ENCODE measurements around the gene GPR39. TPM values are rescaled to one million over a fixed set of nuclear protein-coding genes. Genes with fewer than 3 reads are reported as not detected.

Gene GPR39
- polyA plus RNA-seq, 2 of the 4 experiments (the other 2 are of a cell fraction), result 11.3 to 11.8 TPM

GRCh38 chr2:132439703-132440398, 23.2 kb downstream of the GPR39 start:
- peak overlapping the region; percentile 65 to 92 for H3K27ac ChIP-seq
- ATAC-seq (peak; percentile 14 to 69; a peak in 3 of 6 replicates), DNase-seq (ENCODE audit: low read depth in 1 of 2, low spot score in 1 of 2) (peak; percentile 12 to 63), FAIRE-seq (no peak)
- H3K4me2 ChIP-seq, result peak overlapping the region; percentile 63
- peaks cover 49% of the 10 kb centered on the region for H3K4me1 ChIP-seq
- TF ChIP-seq MAX (IDR thresholded peaks at IDR 0.05), result 0 out of 2 replicates have a peak, but pooled peaks have one; percentile 44
- TF ChIP-seq POLR2A (IDR thresholded peaks at IDR 0.05; ENCODE audit: low read length), result no peak
- TF ChIP-seq SMC3 (IDR thresholded peaks at IDR 0.05), result no peak
- 49% methylated on average over 6 of the region's 6 CpGs for WGBS (ENCODE audit: missing lambda C conversion rate)
- H3K4me3 ChIP-seq, result no peak overlapping the region; the same call in 2 of the 3 replicates
- POLR2A ChIA-PET, result interaction anchor here (0.8 to 0.9 kb wide), 2 partner anchors 24 to 91 kb away, joined by 3 to 4 read pairs; no protein-coding TSS in a partner anchor
- H3K9me3 ChIP-seq, result no peaks in the 10 kb centered on the region
- CTCF ChIA-PET, result interaction anchor here (0.8 to 2.3 kb wide), 5 partner anchors 9 to 107 kb away, joined by 3 to 11 read pairs (median 3); no protein-coding TSS in a partner anchor

DNA sequence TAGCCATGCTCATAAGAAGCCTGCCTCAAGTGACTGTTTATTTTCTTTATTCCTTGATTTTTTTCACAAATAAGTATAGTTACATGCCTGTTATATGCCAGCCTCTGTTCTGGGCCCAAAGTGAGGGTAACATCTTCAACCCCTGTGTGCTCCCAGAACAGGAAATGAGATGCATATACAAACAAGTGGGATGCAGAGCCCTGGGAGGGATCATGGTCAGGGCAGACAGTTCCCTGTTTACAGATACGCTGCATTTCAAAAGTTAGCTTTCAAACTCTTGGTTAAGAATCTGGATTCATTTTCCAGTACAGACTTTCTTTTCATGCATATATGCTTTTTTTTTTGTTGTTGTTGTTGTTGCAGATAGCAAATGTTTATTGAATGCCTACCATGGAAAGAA, 24.4 kb downstream of the GPR39 start:
- CTCF ChIA-PET, result interaction anchor here (1.3 kb wide), 1 partner anchor 92 kb away, joined by 3 read pairs; no protein-coding TSS in a partner anchor
- peak overlapping the region; percentile 63; the same call in 1 of the 3 replicates for H3K4me2 ChIP-seq
- TF ChIP-seq ZSCAN20 (CRISPR knock-in tag; IDR thresholded peaks at IDR 0.05) (no peak), NR3C1 (IDR thresholded peaks at IDR 0.05) (no peak), HOXA7 (CRISPR knock-in tag; IDR thresholded peaks at IDR 0.05) (no peak), TFCP2L1 (CRISPR knock-in tag; IDR thresholded peaks at IDR 0.05) (no peak), ZC3H11A (IDR thresholded peaks at IDR 0.05) (no peak), RARB (CRISPR knock-in tag; IDR thresholded peaks at IDR 0.05) (no peak), RFX5 (IDR thresholded peaks at IDR 0.05) (no peak)
- TF ChIP-seq, protein P1, sequence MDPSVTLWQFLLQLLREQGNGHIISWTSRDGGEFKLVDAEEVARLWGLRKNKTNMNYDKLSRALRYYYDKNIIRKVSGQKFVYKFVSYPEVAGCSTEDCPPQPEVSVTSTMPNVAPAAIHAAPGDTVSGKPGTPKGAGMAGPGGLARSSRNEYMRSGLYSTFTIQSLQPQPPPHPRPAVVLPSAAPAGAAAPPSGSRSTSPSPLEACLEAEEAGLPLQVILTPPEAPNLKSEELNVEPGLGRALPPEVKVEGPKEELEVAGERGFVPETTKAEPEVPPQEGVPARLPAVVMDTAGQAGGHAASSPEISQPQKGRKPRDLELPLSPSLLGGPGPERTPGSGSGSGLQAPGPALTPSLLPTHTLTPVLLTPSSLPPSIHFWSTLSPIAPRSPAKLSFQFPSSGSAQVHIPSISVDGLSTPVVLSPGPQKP (IDR thresholded peaks at IDR 0.05; ENCODE audit: low read depth, low read length), result no peak
- H3K9me3 ChIP-seq, result no peaks in the 10 kb centered on the region
- 96% methylated on average over 1 of the region's 1 CpG for WGBS (ENCODE audit: missing lambda C conversion rate)
- ATAC-seq, result no peak
- POLR2A ChIA-PET, result no interaction called here
- peak overlapping the region; percentile 65 to 92; a peak in 4 of 6 replicates for H3K27ac ChIP-seq
- no peak overlapping the region for H3K4me3 ChIP-seq
- H3K4me1 ChIP-seq, result peaks cover 45% of the 10 kb centered on the region
- DNase-seq (ENCODE audit: low read depth in 1 of 2, low spot score in 1 of 2), result no peak
- no peak for FAIRE-seq

DNA sequence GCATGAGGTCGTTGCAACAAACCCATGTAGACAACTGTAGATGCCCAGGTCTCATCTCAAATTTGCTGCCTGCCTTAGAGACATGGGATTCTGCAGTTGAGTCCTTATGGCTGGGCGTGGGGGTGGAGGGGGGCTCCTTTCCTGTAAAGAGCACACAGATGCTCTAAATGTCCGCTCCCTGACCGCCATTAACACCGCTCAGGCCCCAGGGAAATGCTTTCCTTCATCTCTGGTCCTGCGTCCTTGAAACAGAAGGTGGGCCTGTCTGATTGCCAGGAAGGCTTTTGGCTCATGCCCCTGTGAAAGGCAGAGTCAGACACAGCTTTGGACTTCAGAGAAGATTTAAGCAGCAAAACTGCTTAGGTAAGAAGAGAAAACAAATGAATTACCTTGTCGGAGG, 25.7 kb downstream of the GPR39 start:
- POLR2A ChIA-PET, result no interaction called here
- Histone ChIP-seq H3K9me3 (no peaks in the 10 kb centered on the region), H3K4me1 (peaks cover 39% of the 10 kb centered on the region), H3K4me2 (no peak overlapping the region), H3K4me3 (no peak overlapping the region), H3K27ac (no peak overlapping the region)
- TF ChIP-seq ZFP36 (IDR thresholded peaks at IDR 0.05; ENCODE audit: borderline replicate concordance, partially characterized antibody) (no peak), EHMT2 (IDR thresholded peaks at IDR 0.05; ENCODE audit: low read depth) (no peak), FOSL2 (IDR thresholded peaks at IDR 0.05) (no peak), FOSL2 (CRISPR knock-in tag; IDR thresholded peaks at IDR 0.05) (no peak), TP53 (CRISPR knock-in tag; IDR thresholded peaks at IDR 0.05) (no peak), HDAC2 (IDR thresholded peaks at IDR 0.05) (no peak), RARB (CRISPR knock-in tag; IDR thresholded peaks at IDR 0.05) (no peak), HMGXB4 (CRISPR knock-in tag; IDR thresholded peaks at IDR 0.05; ENCODE audit: borderline replicate concordance) (no peak), KDM5A (IDR thresholded peaks at IDR 0.05) (no peak), HOXB5 (CRISPR knock-in tag; IDR thresholded peaks at IDR 0.05) (no peak), ESRRA (IDR thresholded peaks at IDR 0.05; ENCODE audit: borderline replicate concordance, low read length) (no peak), PHF8 (IDR thresholded peaks at IDR 0.05; ENCODE audit: borderline replicate concordance, low read depth) (no peak), HOXA7 (CRISPR knock-in tag; IDR thresholded peaks at IDR 0.05) (no peak), HEYL (CRISPR knock-in tag; IDR thresholded peaks at IDR 0.05) (no peak), RNF2 (IDR thresholded peaks at IDR 0.05; ENCODE audit: borderline replicate concordance, low read depth) (no peak)
- TF ChIP-seq, protein P2, sequence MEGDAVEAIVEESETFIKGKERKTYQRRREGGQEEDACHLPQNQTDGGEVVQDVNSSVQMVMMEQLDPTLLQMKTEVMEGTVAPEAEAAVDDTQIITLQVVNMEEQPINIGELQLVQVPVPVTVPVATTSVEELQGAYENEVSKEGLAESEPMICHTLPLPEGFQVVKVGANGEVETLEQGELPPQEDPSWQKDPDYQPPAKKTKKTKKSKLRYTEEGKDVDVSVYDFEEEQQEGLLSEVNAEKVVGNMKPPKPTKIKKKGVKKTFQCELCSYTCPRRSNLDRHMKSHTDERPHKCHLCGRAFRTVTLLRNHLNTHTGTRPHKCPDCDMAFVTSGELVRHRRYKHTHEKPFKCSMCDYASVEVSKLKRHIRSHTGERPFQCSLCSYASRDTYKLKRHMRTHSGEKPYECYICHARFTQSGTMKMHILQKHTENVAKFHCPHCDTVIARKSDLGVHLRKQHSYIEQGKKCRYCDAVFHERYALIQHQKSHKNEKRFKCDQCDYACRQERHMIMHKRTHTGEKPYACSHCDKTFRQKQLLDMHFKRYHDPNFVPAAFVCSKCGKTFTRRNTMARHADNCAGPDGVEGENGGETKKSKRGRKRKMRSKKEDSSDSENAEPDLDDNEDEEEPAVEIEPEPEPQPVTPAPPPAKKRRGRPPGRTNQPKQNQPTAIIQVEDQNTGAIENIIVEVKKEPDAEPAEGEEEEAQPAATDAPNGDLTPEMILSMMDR (IDR thresholded peaks at IDR 0.05), result no peak
- TF ChIP-seq, protein P3, sequence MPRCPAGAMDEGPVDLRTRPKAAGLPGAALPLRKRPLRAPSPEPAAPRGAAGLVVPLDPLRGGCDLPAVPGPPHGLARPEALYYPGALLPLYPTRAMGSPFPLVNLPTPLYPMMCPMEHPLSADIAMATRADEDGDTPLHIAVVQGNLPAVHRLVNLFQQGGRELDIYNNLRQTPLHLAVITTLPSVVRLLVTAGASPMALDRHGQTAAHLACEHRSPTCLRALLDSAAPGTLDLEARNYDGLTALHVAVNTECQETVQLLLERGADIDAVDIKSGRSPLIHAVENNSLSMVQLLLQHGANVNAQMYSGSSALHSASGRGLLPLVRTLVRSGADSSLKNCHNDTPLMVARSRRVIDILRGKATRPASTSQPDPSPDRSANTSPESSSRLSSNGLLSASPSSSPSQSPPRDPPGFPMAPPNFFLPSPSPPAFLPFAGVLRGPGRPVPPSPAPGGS (IDR thresholded peaks at IDR 0.05), result no peak
- WGBS (ENCODE audit: missing lambda C conversion rate), result 80% methylated on average over 7 of the region's 7 CpGs
- FAIRE-seq, result no peak
- CTCF ChIA-PET, result no interaction called here
- no peak for ATAC-seq
- no peak for DNase-seq (ENCODE audit: low read depth in 1 of 2, low spot score in 1 of 2)

All from A549 (cell line).